Ecto neural progenitor cell (in vitro differentiated cells): ENCODE results near the gene IL17RB.

Experiments used
- DNase-seq: peaks from one replicate; pipeline ENCODE4 v3.0.0-alpha.2; 2018; ENCODE audit warnings: low spot score

IL17RB gene

DNA sequence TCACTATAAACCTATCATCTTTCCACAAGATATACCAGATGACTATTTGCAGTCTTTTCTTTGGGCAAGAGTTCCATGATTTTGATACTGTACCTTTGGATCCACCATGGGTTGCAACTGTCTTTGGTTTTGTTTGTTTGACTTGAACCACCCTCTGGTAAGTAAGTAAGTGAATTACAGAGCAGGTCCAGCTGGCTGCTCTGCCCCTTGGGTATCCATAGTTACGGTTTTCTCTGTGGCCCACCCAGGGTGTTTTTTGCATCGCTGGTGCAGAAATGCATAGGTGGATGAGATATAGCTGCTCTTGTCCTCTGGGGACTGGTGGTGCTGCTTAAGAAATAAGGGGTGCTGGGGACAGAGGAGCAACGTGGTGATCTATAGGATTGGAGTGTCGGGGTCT, 33.9 kb upstream of the IL17RB start:
- no peak for DNase-seq

DNA sequence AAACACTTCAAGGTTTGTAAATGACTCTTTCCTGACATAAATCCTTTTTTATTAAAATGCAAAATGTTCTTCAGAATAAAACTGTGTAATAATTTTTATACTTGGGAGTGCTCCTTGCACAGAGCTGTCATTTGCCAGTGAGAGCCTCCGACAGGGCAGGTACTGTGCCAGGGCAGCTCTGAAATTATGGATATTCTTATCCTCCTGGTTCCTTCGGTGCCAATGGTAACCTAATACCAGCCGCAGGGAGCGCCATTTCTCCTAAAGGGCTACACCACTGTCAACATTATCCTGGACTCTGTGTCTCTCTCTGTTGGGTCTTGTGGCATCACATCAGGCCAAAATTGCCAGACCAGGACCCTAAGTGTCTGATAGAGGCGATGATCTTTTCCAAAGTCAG, 33.1 kb upstream of the IL17RB start:
- DNase-seq, result no peak

DNA sequence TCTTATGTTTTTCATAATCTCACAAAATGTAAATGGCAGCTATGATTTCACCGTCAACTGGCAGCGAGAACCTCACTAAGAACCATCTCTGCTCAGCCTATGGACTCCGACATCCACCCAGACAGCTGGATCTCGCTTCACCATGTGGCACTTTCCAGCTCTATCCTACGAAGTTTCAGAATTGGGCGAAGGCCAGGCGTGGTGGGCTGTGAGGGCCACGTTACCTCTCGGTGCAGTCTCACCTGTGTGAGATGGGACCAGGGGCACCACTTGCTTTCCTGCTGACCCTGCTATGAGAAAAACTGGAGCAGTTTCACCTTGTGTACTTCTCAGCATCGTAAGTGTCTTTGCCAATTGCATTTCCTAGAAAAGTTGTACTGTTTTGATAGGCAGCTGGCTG, 32.5 kb upstream of the IL17RB start:
- DNase-seq, result no peak

DNA sequence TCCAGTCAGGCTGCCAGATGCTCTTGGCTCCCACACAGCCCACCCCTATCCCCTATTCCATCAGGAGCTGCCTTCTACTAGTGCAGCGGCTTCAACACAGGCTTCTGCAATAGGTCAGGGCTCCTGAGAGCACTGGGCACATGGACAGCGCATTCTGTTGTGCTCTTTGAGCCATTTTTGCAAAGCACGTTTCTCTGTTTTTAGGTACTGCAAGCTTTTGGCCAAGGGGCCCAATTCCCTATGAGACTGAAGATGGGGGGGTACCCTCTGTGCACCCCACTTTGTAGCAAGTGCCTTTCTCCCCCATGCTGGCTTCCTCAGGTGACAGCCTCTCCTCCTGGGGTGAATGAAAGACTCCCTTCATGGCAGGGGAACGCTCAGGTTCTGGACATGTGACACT, 31.3 kb upstream of the IL17RB start:
- no peak for DNase-seq

DNA sequence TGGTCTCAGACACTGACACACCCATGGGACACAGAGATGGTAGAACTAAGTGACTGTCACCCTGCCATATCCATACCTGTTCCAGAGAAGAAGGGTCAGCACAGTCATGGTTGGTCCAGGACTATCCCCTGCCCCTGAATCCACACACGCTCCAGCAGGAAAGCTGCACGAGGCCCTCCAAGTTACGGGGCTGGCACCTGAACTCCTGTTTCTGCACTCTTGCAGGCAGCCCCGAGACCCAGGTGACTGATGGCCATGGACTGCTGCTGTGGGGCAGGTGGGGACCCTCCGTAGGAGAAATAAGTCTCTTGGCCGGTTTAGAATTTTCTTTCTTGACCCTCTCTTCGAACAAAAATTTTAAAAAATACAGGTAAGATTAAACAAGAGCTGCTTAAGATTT, 30.7 kb upstream of the IL17RB start:
- no peak for DNase-seq

DNA sequence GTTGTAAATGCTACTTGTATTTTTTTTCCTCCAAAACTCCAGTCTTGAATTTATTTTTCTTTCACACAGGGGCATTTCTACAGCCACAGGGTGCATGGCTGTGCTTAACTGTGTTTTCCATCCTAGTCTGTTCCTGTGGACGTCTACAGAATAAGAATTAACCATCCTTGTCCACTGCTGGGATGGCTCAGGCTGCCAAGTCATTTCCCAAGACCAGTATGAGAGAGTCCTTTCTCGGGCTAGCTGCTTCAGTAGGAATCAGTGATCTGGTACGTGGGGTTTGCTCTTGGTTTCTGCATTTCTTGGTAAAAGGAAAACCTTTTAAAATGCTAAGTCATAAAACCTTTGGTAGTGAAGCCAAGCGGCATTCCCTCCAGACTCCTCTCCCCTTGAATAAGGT, 29.9 kb upstream of the IL17RB start:
- DNase-seq, result no peak

DNA sequence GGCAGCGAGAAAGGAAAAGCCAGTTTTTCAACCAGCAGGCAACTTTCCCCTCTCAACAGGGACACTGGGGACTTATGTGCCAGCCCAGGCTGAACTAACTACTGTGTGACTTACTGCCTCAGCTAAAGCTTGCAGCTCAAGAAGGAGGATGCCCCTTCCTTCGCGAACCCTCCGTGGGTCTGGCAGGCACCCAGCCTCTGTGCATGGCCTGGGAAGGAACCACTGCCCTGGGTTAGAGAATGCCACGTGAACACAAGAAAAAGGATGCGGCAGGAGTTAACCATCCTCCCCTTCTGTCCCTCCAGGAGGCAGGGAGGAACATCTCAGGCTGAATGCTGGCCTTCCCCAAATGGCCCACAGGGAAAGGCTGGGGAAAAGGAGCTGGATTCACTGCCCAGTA, 29.2 kb upstream of the IL17RB start:
- DNase-seq, result no peak

DNA sequence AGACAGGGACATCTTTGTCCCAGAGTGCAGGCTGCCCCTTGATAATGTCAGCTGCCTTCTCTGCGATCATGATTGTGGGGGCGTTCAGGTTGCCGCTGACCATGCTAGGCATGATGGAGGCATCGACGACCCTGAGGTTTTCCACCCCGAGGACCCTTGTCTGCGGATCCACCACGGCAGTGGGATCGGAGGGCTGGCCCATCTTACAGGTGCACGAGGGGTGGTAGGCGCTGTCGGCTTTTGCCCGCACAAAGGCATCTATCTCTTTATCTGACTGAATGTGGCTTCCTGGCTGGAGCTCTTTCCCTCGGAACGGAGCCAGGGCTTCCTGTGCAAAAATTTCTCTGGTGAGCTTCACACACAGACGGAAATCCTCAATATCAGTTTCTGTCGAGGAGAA, 28.6 kb upstream of the IL17RB start:
- DNase-seq, result no peak

DNA sequence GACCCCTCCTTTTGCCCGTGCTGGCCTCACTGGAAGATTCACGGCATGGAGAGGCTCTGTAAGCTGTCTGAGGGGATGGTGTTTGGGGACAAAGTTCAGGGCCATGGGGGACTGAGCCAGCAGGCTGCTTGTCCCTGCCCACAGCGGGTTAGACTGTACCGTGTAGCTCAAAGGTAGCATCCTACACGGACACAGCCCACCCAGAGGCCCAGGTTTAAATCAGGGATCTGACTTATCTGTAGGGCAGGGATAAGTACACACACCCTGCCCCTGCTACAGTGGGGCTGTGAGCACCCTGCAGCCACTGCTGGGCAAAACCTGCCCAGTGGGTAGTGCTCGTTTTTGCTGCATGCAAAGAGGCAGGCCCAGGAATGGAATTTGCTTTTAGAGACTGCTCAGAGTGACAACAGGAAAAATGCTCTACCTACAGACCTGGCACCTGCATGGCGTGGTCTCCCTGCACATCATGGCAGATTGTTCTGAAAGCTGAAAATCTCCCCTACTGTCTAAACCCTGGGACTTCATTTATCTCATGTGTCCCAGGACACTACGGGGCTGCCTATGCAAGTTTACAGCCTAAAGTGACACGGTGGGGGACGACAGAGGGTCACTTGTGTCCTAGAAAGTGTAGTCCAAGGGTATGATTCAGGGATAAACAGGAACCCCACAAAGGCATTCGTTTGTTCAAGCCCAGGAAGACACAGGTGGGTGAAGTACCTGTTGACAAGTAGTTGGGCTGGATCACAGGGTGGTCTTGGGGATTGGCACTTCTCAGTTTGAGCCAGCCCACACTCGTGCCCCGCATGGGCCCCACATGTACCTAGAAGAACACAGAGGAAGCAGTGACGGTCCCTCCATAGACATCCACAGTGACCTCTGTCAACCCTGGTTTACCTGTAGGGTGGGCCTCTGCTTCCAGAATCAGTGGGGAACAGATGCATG, 27.9 kb upstream of the IL17RB start:
- no peak for DNase-seq

DNA sequence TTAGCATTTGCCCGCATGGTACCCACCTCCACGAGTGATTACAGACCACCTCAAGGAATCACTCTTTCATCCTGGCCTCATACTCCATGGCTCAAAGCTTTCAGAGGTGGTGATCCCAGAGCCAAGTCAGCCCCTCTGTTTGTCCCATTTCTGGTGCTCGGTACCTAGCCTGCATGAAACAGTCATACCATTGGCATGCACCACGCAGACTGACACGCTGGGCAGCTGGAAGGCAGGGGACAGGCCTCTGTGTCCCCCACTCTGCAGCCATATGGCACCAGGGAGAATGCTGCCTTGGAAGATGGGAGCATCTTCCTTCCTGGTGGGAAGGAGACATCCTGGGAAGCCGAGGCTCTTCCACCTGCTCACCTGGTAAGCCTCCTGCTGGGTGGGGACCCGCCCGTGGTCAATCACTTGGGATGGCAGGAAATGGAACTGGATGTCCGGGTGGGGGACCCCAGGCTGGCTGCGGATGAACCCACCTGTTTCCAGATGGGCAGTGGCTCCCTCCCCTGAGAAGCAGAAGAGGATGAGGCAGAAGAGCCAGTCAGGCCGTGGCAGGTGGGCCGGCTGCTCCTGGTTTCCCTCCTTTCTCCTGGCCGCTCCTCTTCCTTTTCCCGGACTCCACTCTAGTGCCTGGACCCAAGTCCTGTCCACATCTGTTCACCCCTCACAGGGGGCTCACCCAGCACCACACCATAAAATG, 27.1 kb upstream of the IL17RB start:
- DNase-seq, result no peak

DNA sequence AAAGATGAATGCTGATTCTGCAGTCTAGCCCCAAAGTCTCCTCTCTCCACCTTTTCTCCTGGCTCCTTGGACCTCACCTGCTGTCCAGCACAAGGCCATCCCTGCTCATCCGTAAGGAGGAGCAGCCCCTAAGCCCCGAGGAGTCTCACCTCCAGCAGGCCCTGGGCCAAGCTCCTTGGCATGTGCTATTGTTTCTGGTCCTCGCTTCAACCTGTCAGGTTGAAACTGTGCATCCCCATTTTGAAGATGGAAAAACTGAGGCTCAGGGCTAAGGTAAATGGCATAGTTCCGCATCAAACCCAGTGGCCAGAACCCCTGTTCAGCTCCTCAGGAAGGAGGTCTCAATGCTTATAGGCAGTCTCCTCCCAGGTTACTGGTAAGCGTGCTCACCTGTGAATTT, 26.3 kb upstream of the IL17RB start:
- DNase-seq, result no peak

DNA sequence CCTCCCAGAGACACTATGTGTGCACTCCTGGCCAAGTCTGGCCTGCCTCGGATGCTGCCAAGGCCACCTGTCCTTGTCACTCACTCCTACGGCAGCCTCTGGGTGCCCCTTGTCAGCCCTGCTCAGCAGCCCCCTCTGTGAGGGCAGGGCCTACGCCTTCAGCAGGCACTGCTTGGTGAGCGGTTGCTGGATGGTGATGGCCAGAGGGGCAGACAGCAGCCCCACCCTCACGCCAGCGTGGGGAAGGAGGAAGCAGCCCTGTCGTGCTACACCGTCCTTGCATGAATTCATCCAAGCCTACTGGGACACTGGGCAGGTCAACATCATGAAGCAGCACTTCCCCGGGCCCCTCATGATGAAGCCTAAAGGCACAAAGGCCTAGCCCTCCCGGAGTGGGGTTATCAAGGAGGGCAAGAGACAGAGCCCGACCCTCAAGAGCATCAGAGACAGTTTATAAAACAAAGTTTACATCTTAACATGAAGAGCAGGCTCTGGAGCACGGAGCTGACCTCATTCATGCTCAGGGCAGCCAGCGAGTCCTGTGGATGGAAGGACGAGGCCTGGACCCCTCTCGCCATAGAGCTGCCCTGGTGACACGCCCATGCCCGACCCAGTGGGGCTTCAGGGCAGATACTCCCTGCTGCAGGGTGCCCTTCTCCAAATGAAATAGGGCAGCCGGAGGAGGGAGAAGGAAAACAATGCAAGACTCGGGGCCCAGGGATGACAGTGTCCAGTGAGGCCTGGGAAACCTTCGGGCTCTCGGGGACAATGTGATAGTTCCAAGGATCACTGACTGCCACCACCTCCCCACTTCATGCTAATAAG, 25.4 kb upstream of the IL17RB start:
- DNase-seq, result peak; percentile 42

DNA sequence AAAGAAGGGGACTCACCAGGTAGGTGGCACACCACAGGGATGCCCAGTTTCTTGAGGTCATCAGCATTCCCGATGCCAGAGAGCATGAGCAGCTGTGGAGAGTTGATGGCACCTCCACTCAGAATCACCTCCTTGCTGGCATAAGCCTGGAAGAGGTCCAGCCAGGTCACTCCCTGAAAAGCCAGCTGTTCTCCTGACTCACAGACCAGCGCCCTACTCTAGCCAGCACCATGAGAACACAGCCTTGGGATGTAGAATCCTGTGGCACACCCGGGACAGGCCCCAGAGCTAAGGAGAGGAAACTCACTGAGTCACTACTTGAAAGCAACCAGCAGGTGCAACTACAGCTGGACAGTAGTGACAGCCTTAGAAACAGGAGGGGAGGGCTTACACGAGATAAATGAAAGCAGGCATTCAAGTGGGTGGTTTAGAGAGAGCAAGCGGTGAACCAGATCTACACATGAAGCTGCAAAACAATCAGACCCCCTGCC, 24.7 kb upstream of the IL17RB start:
- no peak for DNase-seq

DNA sequence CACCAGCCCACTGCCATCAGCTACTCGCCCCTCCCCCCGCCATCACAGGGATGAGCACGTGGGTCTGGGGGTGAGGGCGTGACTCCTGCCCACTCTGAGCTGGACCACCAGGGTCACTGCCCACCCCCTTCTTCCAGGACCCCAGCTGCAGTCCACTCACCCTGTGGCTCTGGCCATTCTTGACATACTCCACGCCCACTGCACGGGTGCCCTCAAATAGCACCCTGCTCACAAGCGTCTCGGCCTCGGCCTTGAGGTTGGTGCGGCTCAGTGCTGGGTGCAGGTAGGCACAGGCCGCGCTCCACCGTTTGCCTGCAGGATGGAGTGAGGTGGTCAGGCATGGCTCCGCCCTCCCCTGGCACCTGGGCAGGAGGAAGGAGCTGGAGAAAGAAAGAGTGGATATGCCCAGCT, 24.0 kb upstream of the IL17RB start:
- DNase-seq, result no peak

DNA sequence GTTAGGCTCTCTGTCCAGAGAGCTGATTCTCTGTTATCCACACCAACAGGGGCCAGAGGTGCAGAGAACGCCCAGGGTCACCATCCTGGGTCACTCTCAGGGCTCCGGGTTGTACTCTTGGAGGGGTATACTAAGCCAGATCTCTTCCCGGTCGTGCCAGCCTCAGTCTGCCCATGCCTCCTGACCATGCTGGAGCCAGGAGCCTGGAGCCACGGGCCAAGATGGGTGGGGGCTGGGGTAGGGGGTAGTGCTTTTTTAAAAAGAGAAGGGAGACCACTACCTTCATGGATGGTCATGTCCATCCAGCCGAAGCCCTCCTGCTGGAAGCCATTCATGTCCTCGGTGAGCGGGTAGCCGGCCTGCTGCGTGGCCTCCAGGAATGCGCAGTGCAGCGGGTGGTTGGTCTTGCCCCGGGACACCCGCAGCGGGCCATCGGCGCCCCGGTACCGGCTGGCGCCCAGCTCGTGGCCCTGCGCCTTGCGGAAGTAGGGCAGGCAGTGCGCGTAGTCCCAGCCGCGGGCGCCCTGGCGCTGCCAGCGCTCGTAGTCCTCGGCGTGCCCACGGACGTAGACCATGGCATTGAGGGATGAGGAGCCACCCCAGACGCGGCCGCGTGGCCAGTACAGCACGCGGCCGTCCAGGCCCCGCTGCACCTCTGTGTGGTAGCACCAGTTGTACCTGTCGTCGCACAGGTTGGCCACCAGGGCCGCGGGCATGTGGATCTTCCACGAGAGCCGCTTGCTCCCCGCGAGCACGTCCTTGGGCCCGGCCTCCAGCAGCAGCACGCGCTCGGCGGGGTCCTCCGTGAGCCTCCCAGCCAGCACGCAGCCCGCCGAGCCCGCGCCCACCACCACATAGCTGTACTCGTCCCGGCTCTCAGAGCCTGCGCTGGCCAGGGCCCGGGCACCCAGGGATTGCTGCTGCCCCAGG, 23.1 kb upstream of the IL17RB start:
- DNase-seq, result no peak

DNA sequence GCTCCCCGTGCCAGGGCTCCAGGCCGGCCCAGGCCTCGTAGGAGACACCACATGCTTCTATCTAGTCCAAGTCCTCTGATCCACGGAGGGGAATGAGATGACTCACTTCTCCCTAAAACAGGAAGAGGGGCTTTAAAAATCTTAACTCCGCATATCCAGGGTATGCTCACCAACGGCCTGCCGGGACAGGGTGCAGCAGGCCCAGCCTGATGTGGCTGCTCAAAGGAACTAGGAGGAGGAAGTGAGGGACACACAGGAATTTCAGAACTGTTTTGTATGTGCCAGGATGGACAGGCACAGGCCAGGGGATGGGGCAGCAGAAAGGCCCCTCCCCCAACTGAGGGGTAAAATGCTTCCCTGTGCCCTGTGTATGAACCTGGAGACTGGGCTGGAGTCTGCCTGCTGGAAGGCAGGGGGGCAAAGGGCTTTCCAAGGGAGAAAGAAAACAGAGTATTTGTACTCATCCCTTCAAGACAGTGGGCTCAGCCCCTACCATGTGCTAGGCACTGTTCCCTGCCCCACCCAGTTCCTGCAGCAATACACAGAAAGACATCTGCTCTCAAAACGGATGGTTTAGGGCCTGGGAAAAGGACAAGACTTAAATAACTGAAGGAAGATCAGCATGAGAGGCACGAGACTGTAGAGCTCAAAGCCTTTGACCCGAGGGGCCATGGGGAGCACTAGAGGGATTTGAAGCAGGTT, 22.3 kb upstream of the IL17RB start:
- no peak for DNase-seq

DNA sequence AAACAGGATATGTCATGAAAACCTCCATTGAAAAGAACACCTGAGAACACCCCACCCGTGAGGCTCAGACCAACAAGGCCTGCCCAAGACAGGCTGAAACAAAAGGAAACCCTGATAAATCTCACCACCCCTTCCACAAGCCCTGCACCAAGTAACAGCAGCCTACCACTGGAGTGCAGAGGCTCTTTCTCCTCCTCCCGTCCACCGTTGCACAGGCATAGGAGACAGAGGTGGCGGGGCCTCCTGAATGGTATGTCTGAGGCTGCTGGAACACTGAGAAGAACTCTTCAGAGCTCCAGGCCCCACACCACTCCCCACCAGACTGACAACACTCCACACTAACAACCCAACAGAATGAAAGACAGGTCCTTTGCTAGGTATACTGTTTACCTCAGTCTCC, 21.6 kb upstream of the IL17RB start:
- no peak for DNase-seq

DNA sequence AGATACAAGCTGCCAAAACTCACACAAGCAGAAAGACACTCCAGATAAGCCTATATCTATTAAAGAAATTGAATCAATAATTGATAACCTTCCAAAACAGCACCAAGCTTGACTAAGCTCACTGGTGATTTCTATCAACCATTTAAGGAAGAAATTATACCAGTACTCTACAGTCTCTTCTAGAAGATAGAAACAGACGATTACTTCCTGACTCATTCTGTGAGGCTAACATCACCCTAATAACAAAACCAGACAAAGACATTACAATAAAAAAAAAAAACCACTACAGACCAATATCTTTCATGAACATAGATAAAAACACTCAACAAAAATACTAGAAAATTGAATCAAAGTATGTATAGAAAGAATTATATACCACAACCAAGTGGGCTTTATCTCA, 20.3 kb upstream of the IL17RB start:
- no peak for DNase-seq

DNA sequence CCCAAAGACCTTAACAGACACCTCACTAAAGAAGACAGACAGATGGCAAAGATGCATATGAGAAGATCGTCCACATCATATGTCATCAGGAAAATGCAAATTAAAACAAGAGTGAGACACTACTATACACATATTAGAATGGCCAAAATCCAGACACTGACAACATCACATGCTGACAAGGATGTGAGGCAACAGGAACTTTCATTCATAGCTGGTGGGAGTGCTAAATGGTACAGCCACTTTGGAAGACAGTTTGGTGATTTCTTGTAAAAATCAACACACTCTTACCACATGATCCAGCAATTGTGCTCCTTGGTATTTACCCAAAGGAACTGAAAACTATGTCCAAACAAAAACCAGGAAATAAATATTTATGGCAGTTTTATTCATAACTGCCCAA, 17.8 kb upstream of the IL17RB start:
- no peak for DNase-seq

DNA sequence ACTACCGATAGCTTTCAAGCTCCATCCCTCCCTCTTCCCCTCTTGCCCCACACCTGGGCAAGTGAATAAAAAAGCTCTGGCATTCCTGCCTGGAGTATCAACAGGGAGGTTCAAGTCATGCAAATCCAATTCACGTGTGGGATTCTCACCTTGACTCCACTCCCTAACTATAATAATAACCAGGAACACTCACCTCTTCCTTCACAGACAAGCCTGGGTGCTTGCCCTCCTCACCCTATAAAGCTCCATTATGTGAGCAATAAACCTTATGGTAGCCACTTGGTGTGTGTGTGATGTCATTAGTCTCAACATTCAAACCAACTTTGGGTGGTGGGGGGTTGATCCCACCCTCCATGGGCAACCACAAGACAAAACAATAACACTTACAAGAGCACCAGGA, 16.8 kb upstream of the IL17RB start:
- DNase-seq, result no peak

DNA sequence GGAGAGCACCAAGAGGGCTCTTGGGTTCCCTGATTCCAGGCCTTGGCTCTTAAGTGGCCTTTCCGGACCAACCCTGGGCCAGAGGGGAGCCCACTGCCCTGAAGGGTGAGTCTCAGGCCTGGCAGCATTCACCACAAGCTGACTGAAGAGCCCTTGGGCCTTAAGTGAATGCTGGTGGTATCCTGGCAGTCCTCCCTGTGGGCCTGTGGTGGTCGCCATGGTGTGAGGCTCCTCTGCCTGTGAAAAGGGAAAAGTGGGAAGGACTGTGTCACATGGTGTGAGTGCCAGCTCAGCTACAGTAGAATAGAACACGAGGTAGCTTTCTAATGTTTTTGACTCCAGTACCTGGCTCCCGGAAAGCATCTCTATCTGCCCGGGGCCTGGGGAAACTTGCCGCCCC, 15.4 kb upstream of the IL17RB start:
- DNase-seq, result no peak
